HUES6 (cell line): ENCODE measurements around the gene CEP57L1.
A peak's percentile ranks its signal among the peaks of the same experiment; 100 is the strongest.
"Not testable (repeated sequence)": the region's sequence is repeated elsewhere in the genome, so short reads cannot be mapped to it uniquely, and the experiment has no call there.

ENCODE experiments used
- H3K27ac ChIP-seq: 2 replicates; pipeline ENCODE4 v1.7.0; 2013; ENCODE audit warnings: low read depth, mild to moderate bottlenecking, low read length, inconsistent platforms
- H3K27me3 ChIP-seq: 2 replicates; pipeline ENCODE4 v1.6.1; 2013; ENCODE audit warnings: low read length; ENCODE audit not compliant: control insufficient read depth, insufficient read depth
- H3K36me3 ChIP-seq: 2 replicates; pipeline ENCODE4 v1.6.1; 2013; ENCODE audit warnings: low read length; ENCODE audit not compliant: control insufficient read depth, insufficient read depth
- H3K4me1 ChIP-seq: 2 replicates; pipeline ENCODE4 v1.6.1; 2013; ENCODE audit warnings: low read length; ENCODE audit not compliant: control insufficient read depth, insufficient read depth
- H3K4me3 ChIP-seq: 2 replicates; pipeline ENCODE4 v1.5.1; 2013; ENCODE audit warnings: low read depth, low read length
- H3K9ac ChIP-seq: one replicate; pipeline ENCODE4 v1.6.1; 2013; ENCODE audit warnings: mild to moderate bottlenecking, low read length
- H3K9me3 ChIP-seq: 2 replicates; pipeline ENCODE4 v1.6.1; 2013; ENCODE audit warnings: low read depth, low read length; ENCODE audit not compliant: control insufficient read depth, insufficient read depth

Gene CEP57L1

DNA sequence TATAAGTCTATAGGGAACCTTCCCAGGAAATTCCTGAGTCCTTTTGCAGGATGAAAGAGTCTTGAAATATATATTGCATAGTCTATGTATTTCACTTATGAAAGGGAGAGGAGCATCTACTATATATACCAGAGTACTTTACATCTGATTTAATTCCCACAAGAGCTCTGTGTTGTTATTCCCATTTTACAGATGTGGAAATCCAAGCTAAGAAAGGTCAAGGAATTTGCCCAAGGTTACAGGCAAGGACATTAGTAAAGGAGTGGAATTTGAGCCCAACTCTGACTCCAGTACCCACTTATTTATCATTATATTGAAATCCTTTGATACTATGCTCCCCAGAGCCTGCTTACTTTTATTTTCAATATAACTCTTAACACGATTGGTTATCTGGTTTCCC is 3.2 kb upstream of the CEP57L1 start:
- Histone ChIP-seq H3K36me3 (no peaks in the 10 kb centered on the region), H3K27ac (no peak overlapping the region), H3K4me1 (peaks cover 6% of the 10 kb centered on the region), H3K9me3 (no peaks in the 10 kb centered on the region), H3K9ac (no peak overlapping the region), H3K27me3 (no peaks in the 10 kb centered on the region), H3K4me3 (peak overlapping the region; percentile 75; the same call in 1 of the 2 replicates)

GRCh38 chr6:109093732-109094415 is 1.4 kb upstream of the CEP57L1 start:
- Histone ChIP-seq H3K9ac (peak overlapping the region; percentile 64), H3K27me3 (no peaks in the 10 kb centered on the region), H3K27ac (no peak overlapping the region), H3K4me3 (peak overlapping the region; percentile 75), H3K4me1 (peaks cover 4% of the 10 kb centered on the region), H3K9me3 (no peaks in the 10 kb centered on the region), H3K36me3 (no peaks in the 10 kb centered on the region)

DNA sequence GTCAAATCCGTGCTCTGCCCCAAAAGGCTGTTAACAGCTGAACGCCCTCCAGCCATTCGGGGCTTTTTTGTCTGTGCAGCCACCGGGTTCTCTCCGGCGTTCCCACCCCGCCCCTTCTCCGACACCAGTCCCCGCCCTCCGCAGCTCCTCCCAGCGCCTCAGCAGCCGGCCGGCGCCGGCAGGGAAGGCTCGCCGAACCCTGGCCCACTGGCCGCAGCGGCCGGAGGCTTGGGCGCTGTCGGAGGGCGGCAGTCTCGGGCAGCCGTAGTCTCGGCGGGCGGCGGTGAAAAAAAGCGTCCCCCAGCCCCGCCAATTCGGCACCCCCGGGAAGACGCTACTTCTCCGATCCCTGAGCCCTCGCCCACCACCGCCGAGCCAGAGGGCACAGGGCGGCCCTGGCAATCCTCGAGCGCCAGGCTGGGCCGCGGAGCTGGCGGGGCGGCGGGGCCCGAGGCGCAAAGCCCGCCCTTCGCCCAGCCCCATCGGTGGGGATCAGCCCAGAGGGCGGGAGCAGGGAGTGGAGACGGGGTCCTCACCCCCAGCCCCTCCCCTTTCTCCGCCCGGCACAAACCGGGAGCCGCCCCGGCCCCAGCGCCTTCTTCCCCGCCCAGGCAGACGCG is 781 bp upstream of the CEP57L1 start, which contains the start of gene SESN1:
SESN1 (minus strand) TSS at position 431 of the 620 bp plus-strand sequence. CDS start 773 bp downstream, outside the sequence.
- H3K4me1 ChIP-seq = no peaks in the 10 kb centered on the region
- H3K9ac ChIP-seq = peak within 1 kb of the TSS; percentile 88
- no peaks in the 10 kb centered on the region for H3K27me3 ChIP-seq
- H3K9me3 ChIP-seq = no peaks in the 10 kb centered on the region
- peak within 1 kb of the TSS; percentile 84 for H3K27ac ChIP-seq
- H3K36me3 ChIP-seq = no peaks in the 10 kb centered on the region
- H3K4me3 ChIP-seq = peak within 1 kb of the TSS; percentile 75

DNA sequence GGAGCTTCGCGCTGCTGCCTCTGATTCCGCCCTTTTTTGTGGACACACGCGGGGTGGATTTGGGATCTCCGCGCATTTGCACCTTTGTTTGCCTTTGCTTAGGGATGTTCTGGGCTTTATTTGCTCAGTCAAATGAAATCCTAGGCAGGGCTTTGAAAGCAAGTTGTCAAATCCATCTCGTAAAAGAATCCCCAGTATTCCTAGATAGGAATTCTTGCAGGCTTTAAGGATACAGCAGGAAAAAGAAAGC is 453 bp downstream of the CEP57L1 start:
- Histone ChIP-seq H3K4me3 (peak overlapping the region; percentile 75), H3K27me3 (no peaks in the 10 kb centered on the region), H3K36me3 (no peaks in the 10 kb centered on the region), H3K9me3 (no peaks in the 10 kb centered on the region), H3K9ac (peak overlapping the region; percentile 88), H3K27ac (0 out of 2 replicates have a peak overlapping the region, but pooled peaks have one; percentile 0), H3K4me1 (no peaks in the 10 kb centered on the region)

- Histone ChIP-seq H3K36me3 (no peaks in the 10 kb centered on the region), H3K27ac (no peak overlapping the region), H3K9ac (no peak overlapping the region), H3K9me3 (no peaks in the 10 kb centered on the region), H3K4me3 (peak overlapping the region; percentile 75), H3K27me3 (no peaks in the 10 kb centered on the region), H3K4me1 (no peaks in the 10 kb centered on the region)
These were observed 901 bp downstream of the CEP57L1 start for GRCh38 chr6:109096208-109096607.

DNA sequence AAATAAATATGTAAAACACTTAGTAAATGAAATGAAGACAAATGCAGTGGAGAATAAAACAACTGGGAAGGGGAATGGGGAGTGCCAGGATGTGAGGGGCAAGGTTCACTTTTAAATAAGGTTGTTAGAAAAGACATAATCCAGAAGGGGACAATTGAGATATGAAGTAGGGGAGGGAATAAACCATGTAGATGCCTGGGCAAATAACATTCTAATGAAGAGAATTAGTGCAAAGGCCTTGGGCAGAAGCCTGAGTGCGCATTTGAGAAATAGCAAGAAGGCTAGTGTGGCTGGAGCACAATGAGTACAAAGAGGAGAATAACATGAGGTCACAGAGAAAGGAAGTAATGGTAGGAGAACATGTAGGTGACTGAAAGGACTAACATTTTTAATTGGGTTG is 2.4 kb downstream of the CEP57L1 start:
- Histone ChIP-seq H3K36me3 (no peaks in the 10 kb centered on the region), H3K4me1 (no peaks in the 10 kb centered on the region), H3K9ac (no peak overlapping the region)

DNA sequence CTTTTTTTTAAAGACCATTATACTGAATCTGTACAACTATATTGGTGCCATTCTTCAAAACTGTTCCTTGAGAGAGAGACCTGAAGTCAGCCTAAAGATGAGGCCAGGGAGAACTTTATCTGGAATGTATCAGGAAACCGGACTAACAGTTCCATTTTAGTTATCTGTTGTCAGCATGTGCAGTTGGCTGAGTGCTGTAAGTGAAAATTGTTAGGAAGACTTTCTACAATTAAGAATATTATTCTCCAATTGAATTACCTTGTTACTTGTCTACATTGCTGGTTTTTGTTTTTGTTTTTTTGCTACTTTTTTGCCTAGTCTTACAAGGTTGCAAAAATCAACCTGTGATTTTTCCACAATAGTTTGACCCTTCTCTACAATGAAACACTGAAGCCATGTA is 7.5 kb downstream of the CEP57L1 start:
- Histone ChIP-seq H3K27me3 (no peaks in the 10 kb centered on the region), H3K27ac (no peak overlapping the region), H3K4me3 (no peak overlapping the region)

More for the DNA sequence above, 2.4 kb downstream of the CEP57L1 start:
- Histone ChIP-seq H3K27ac (no peak overlapping the region), H3K4me3 (no peak overlapping the region), H3K27me3 (no peaks in the 10 kb centered on the region), H3K9me3 (no peaks in the 10 kb centered on the region)

DNA sequence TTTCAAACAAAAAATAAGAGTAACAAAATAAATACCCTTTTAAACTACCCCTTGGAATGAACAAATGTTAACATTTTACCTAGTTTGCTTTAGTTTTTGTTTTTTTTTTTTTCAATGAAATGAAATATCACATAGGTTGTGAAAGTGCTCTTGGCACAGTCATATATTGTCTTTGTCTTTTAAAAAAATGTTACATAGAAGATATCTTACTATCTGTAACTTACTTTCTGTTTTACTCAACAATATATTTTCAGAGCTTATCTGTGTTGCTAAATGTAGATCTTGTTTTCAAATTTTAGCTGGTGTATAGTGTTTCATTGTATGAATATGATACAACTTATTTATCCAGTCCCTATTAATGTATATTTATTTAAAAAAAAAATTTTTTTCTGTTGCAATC is 8.6 kb downstream of the CEP57L1 start:
- no peaks in the 10 kb centered on the region for H3K36me3 ChIP-seq
- H3K9ac ChIP-seq = no peak overlapping the region
- no peaks in the 10 kb centered on the region for H3K27me3 ChIP-seq
- no peak overlapping the region for H3K4me3 ChIP-seq
- H3K9me3 ChIP-seq = no peaks in the 10 kb centered on the region
- no peak overlapping the region for H3K27ac ChIP-seq
- H3K4me1 ChIP-seq = no peaks in the 10 kb centered on the region

More for the DNA sequence above, 7.5 kb downstream of the CEP57L1 start:
- no peak overlapping the region for H3K9ac ChIP-seq
- H3K9me3 ChIP-seq = no peaks in the 10 kb centered on the region
- no peaks in the 10 kb centered on the region for H3K36me3 ChIP-seq
- no peaks in the 10 kb centered on the region for H3K4me1 ChIP-seq

DNA sequence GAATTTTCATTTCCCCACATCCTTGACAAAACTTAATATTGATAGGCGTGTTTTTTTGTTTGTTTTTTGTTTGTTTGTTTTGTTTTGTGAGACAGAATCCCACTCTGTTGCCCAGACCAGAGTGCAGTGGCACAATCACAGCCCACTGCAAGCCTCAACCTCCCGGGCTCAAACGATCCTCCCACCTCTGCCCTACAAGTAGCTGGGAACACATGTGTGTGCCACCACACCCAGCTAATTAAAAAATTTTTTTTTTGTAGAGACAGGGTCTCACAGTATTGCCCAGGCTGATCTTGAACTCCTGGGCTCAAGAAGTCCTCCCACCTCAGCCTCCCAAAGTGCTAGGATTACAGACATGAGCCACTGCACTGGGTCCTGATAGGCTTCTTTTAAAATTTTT is 9.2 kb downstream of the CEP57L1 start:
- H3K4me1 ChIP-seq = no peaks in the 10 kb centered on the region
- H3K9ac ChIP-seq = no peak overlapping the region
- H3K4me3 ChIP-seq = no peak overlapping the region
- H3K27ac ChIP-seq = no peak overlapping the region
- no peaks in the 10 kb centered on the region for H3K36me3 ChIP-seq
- H3K27me3 ChIP-seq = no peaks in the 10 kb centered on the region
- no peaks in the 10 kb centered on the region for H3K9me3 ChIP-seq

DNA sequence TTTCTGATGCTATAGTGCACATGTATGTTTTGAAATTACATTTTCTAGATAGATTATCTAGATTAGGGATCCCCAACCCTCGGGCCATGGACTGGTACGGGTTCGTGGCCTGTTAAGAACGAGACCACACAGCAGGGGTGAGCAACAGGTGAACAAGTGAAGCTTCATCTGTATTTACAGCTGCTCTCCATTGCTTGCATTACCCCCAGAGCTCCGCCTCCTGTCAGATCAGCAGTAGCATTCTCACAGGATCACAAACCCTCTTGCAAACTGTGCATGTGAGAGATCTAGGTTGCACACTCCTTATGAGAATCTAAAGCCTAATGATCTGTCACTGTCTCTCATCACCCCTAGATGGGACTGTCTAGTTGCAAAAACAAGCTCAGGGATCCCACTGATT is 10.4 kb downstream of the CEP57L1 start:
- no peak overlapping the region for H3K27ac ChIP-seq
- no peaks in the 10 kb centered on the region for H3K4me1 ChIP-seq
- no peaks in the 10 kb centered on the region; the same call in 1 of the 2 replicates for H3K9me3 ChIP-seq
- no peak overlapping the region for H3K9ac ChIP-seq
- H3K4me3 ChIP-seq = no peak overlapping the region
- H3K36me3 ChIP-seq = no peaks in the 10 kb centered on the region
- no peaks in the 10 kb centered on the region for H3K27me3 ChIP-seq

GRCh38 chr6:109109663-109110062 is 14.4 kb downstream of the CEP57L1 start:
- not testable (repeated sequence) for H3K4me3 ChIP-seq, H3K36me3 ChIP-seq, H3K9me3 ChIP-seq, H3K4me1 ChIP-seq, H3K9ac ChIP-seq, H3K27ac ChIP-seq, H3K27me3 ChIP-seq
